ENCODE data around the gene SPOP. TPM values are rescaled to one million over a fixed set of nuclear protein-coding genes. Genes with fewer than 3 reads are reported as not detected.
"Not testable (repeated sequence)": the region's sequence is repeated elsewhere in the genome, so short reads cannot be mapped to it uniquely, and the experiment has no call there.

Gene SPOP
- total and polyA plus RNA-seq, 9 of the 15 experiments (the other 6 are each of a cell fraction or from before 2014, with no cell fraction given), result 34.2 to 65.9 (median 39.7) TPM

DNA sequence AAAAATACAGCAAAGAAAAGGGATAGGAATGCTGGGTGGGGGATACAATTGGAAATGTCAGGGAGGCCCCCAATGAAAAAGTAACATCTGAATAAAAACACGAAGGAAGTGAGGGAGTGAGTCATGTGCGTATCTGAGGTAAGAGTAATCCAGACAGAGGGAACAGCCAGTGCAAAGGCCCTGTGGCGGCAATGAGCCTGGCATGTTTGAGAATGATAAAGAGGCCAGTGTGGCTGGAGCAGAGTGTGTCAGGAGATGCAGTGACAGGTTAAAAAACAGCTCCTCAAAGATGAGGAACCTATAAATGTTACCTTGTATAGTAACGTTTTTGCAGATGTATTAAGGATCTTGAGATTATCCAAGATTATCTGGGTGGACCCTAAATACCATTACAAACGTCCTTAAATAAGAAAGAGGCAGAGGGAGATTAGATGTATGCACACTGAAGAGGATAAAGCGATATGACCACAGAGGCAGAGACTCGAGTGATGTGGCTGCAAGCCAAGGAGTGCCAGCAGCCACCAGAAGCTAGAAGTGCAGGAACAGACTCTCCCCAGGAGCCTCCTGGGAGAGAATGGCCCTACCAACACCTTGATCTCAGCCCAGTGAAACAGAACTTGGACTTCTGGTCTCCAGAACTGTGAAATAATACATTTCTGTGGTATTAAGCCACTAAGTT, 47.7 kb upstream of the SPOP start (continued):
- no peak for TF ChIP-seq ZNF586 (CRISPR knock-in tag; conservative IDR thresholded peaks at IDR 0.05)
- TF ChIP-seq, protein P1, sequence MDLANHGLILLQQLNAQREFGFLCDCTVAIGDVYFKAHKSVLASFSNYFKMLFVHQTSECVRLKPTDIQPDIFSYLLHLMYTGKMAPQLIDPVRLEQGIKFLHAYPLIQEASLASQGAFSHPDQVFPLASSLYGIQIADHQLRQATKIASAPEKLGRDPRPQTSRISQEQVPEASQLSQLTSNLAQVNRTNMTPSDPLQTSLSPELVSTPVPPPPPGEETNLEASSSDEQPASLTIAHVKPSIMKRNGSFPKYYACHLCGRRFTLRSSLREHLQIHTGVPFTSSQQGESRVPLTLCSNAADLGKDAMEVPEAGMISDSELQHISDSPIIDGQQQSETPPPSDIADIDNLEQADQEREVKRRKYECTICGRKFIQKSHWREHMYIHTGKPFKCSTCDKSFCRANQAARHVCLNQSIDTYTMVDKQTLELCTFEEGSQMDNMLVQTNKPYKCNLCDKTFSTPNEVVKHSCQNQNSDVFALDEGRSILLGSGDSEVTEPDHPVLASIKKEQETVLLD (IDR thresholded peaks at IDR 0.05), result no peak
- TF ChIP-seq, protein P2, sequence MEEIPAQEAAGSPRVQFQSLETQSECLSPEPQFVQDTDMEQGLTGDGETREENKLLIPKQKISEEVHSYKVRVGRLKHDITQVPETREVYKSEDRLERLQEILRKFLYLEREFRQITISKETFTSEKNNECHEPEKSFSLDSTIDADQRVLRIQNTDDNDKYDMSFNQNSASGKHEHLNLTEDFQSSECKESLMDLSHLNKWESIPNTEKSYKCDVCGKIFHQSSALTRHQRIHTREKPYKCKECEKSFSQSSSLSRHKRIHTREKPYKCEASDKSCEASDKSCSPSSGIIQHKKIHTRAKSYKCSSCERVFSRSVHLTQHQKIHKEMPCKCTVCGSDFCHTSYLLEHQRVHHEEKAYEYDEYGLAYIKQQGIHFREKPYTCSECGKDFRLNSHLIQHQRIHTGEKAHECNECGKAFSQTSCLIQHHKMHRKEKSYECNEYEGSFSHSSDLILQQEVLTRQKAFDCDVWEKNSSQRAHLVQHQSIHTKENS (CRISPR knock-in tag; IDR thresholded peaks at IDR 0.05), result no peak

DNA sequence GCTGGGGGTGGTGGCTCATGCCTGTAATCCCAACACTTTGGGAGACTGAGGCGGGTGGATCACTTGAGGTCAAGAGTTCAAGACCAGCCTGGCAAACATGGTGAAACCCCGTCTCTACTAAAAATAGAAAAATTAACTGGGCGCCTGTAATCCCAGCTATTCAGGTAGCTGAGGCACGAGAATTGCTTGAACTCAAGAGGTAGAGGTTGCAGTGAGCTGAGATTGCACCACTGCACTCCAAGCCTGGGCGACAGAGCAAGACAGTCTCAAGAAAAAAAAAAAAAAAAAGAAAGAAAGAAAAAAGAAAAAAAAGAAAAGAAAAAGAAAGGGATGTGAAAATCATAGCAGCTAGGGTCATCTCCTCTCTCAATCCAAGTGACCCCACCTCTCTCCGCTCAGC, 46.7 kb upstream of the SPOP start:
- H3K36me3 ChIP-seq (ENCODE audit: control insufficient read depth, insufficient read depth, low read length), result peaks cover 95% of the 10 kb centered on the region
- H3K79me2 ChIP-seq (ENCODE audit: control insufficient read depth, insufficient read depth, low read length), result peaks cover 57% of the 10 kb centered on the region
- H3K4me2 ChIP-seq (ENCODE audit: insufficient read depth, low read length); H2AFZ ChIP-seq (ENCODE audit: low read depth, low read length); H3K9me3 ChIP-seq (replicated peaks; ENCODE audit: control insufficient read depth, insufficient read depth, low read depth, low read length); in situ Hi-C loops (cut with MboI); DNase-seq (ENCODE audit: extremely low read depth in 1 of 4, low spot score in 3 of 4); H3K27me3 ChIP-seq (ENCODE audit: control insufficient read depth in 2 of 2, insufficient read depth in 2 of 2, low read length in 2 of 2); CTCF ChIA-PET (ENCODE audit: low intra/inter-chr PET ratio); H3K9me1 ChIP-seq (ENCODE audit: control insufficient read depth, insufficient read depth, low read length); POLR2A ChIA-PET; H3K27ac ChIP-seq (ENCODE audit: extremely low read depth, low read depth, low read length); H3K9ac ChIP-seq (ENCODE audit: insufficient read depth in 1 of 2, low read depth in 2 of 2, low read length in 2 of 2); ATAC-seq; FAIRE-seq; H3K4me1 ChIP-seq (replicated peaks in 1 of 2; ENCODE audit: control insufficient read depth in 2 of 2, insufficient read depth in 2 of 2, low read length in 2 of 2); intact Hi-C loops (cut with micrococcal nuclease); H3K4me3 ChIP-seq; BruUV-seq (replicated peaks): not testable (repeated sequence)
- H4K20me1 ChIP-seq (replicated peaks; ENCODE audit: control insufficient read depth, insufficient read depth, low read length), result peaks cover 31% of the 10 kb centered on the region; the same call in 1 of the 2 replicates
- WGBS (ENCODE audit: insufficient coverage, low coverage, missing lambda C conversion rate), result 90% methylated on average over 5 of the region's 6 CpGs
